ENCODE results near the gene CNRIP1. TPM values are rescaled to one million over a fixed set of nuclear protein-coding genes. Genes with fewer than 3 reads are reported as not detected.
"Not testable (repeated sequence)": the region's sequence is repeated elsewhere in the genome, so short reads cannot be mapped to it uniquely, and the experiment has no call there.

The CNRIP1 gene
- total RNA-seq, 4 donors from 2014 or later = 30.2 to 58.1 (median 40.6) TPM

DNA sequence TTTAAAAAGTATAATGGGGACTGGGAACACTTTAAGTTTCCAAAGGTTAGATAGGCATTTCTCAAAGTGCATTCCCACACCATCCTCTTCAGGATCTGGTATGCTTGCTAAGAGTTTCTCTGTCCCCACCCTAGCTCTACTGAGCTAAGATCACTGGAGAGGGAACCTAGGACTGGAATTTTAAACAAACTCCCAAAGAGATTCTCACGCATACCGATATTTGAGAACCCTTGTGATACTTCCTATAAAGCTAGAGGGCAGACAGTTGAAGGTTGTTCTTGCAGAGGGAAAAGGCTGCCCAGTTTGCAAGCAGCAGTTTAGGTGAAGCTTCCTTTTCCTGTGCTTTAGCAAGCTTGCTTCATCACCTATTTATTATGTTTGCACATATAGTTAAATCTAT is 3.6 kb downstream of the CNRIP1 start:
- Histone ChIP-seq H3K27ac (no peak overlapping the region), H3K27me3 (no peaks in the 10 kb centered on the region), H3K4me1 (no peaks in the 10 kb centered on the region), H3K36me3 (no peaks in the 10 kb centered on the region), H3K9me3 (no peaks in the 10 kb centered on the region), H3K4me3 (no peak overlapping the region)
- intact Hi-C loops (cut with DNase I; ENCODE audit: low total_unique reads) = no loop called here
- DNase-seq = no peak
- no peak for TF ChIP-seq POLR2A (IDR thresholded peaks at IDR 0.05)
- TF ChIP-seq, protein P1, sequence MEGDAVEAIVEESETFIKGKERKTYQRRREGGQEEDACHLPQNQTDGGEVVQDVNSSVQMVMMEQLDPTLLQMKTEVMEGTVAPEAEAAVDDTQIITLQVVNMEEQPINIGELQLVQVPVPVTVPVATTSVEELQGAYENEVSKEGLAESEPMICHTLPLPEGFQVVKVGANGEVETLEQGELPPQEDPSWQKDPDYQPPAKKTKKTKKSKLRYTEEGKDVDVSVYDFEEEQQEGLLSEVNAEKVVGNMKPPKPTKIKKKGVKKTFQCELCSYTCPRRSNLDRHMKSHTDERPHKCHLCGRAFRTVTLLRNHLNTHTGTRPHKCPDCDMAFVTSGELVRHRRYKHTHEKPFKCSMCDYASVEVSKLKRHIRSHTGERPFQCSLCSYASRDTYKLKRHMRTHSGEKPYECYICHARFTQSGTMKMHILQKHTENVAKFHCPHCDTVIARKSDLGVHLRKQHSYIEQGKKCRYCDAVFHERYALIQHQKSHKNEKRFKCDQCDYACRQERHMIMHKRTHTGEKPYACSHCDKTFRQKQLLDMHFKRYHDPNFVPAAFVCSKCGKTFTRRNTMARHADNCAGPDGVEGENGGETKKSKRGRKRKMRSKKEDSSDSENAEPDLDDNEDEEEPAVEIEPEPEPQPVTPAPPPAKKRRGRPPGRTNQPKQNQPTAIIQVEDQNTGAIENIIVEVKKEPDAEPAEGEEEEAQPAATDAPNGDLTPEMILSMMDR (IDR thresholded peaks at IDR 0.05) = no peak

DNA sequence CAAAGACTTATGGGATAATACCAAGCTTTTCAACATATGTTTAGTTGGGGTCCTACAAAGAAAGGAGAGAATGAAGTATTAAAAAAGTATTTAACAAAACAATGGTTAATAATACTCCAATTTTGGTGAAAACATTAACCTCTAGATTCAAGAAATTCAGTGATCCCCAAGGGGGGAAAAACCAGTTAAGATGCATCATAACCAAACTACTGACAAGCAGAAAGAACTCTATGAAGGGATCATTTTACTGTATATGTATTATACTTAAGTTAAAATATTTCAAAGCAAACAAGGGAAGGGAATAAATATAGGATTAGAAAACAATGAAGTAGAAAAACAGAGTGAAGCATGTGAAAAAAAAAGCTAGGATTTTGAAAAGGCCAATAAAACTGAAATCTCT is 8.7 kb downstream of the CNRIP1 start:
- Histone ChIP-seq H3K36me3 (no peaks in the 10 kb centered on the region), H3K4me1 (no peaks in the 10 kb centered on the region), H3K27me3 (no peaks in the 10 kb centered on the region), H3K9me3 (no peaks in the 10 kb centered on the region), H3K4me3 (no peak overlapping the region), H3K27ac (peak overlapping the region in 1 of 2 donors; percentile 8)
- intact Hi-C loops (cut with DNase I; ENCODE audit: low total_unique reads) = no loop called here
- TF ChIP-seq, protein P1 (IDR thresholded peaks at IDR 0.05) = no peak
- no peak for TF ChIP-seq POLR2A (IDR thresholded peaks at IDR 0.05)
- no peak for DNase-seq

DNA sequence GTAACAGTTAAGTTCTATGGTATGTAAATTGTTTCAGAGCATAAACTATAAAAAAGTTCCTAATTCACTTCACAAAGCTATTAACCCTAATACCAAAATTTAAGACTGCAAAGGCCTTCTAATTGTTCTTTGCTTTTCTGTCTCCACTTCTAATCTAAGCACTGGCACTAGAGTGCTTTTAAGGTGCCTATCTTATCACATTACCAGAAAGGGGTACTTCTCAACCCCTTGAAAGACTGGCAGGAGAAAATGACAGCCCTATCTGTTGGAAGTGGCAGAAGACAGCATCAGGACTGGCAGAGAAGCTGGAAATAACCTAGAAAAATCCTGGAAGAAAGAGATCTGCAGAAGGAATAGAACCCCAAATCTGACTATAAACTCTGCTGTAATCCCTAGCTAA is 10.3 kb downstream of the CNRIP1 start:
- Histone ChIP-seq H3K27ac (no peak overlapping the region), H3K4me1 (no peaks in the 10 kb centered on the region), H3K36me3 (no peaks in the 10 kb centered on the region), H3K9me3 (no peaks in the 10 kb centered on the region), H3K4me3 (no peak overlapping the region), H3K27me3 (no peaks in the 10 kb centered on the region)
- TF ChIP-seq POLR2A (IDR thresholded peaks at IDR 0.05) = no peak
- TF ChIP-seq, protein P1 (IDR thresholded peaks at IDR 0.05) = no peak
- DNase-seq = no peak
- intact Hi-C loops (cut with DNase I; ENCODE audit: low total_unique reads) = no loop called here

DNA sequence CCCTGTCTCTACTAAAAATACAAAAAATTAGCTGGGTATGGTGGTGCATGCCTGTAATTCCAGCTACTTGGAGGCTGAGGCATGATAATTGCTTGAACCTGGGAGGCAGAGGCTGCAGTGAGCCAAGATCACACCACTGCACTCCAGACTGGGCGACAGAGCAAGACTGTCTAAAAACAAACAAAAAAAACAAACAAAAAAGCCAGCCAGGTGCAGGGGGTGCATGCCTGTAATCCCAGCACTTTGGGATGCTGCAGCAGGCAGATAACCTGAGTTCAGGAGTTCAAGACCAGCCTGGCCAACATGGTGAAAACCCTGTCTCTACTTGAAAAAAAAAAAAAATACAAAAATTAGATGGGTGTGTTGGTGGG is 15.9 kb downstream of the CNRIP1 start:
- H3K4me3 ChIP-seq; H3K9me3 ChIP-seq; H3K27ac ChIP-seq; DNase-seq; H3K27me3 ChIP-seq; intact Hi-C loops (cut with DNase I; ENCODE audit: low total_unique reads); H3K36me3 ChIP-seq; H3K4me1 ChIP-seq: not testable (repeated sequence)

DNA sequence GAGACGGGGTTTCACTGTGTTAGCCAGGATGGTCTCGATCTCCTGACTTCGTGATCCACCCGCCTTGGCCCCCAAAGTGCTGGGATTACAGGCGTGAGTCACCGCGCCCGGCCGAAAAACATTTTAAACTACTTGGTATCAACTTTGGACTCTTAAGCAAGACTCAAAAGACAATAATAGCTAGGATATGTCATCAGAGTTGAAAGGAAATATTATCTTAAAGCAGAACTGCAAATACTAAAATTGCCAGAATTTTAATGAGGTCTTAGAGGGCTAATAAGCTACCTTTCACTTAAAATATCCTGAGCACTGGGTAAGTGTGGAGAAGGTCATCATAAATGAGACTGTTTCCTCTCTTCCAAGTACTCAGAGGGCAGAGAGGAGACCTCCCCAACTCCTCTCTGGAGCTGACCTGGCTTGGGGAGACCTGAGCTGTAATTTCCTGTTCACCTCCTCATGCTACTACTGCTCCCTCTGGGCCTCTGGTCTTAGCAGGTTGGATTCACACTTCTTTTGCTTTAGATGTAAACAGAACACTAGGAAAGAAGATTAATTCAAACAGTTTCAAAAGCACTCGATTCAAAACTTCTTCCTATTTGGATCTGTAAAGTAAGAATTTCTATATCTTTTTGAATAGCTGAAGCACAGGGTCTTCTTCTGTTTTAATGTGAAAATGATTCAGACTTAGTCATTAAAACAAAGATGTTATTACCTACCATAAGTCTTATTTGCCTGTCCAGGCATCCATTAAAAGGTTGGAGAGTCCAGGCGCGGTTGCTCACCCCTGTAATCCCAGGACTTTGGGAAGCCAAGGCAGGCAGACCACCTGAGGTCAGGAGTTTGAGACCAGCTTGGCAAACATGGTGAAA is 16.5 kb downstream of the CNRIP1 start:
- no peak for TF ChIP-seq POLR2A (IDR thresholded peaks at IDR 0.05)
- TF ChIP-seq, protein P1 (IDR thresholded peaks at IDR 0.05) = no peak
- intact Hi-C loops (cut with DNase I; ENCODE audit: low total_unique reads) = no loop called here

More for the DNA sequence above, 16.5 kb downstream of the CNRIP1 start:
- no peaks in the 10 kb centered on the region for H3K27me3 ChIP-seq
- H3K4me3 ChIP-seq = no peak overlapping the region
- H3K27ac ChIP-seq = no peak overlapping the region
- no peak for DNase-seq
- H3K4me1 ChIP-seq = no peaks in the 10 kb centered on the region
- no peaks in the 10 kb centered on the region for H3K36me3 ChIP-seq
- H3K9me3 ChIP-seq = no peaks in the 10 kb centered on the region
